Measurements from ENCODE around the gene CERS6.

GRCh38 chr2:168538534-168538933, 82.5 kb downstream of the CERS6 start:
- TF ChIP-seq CTCF (IDR thresholded peaks at IDR 0.05; ENCODE audit: low read depth, low read length) (no peak), POLR2A (IDR thresholded peaks at IDR 0.05; ENCODE audit: extremely low read depth, insufficient read length) (no peak)
